ENCODE results near the gene INTS1. TPM values are rescaled to one million over a fixed set of nuclear protein-coding genes. Genes with fewer than 3 reads are reported as not detected.

The INTS1 gene
- polyA plus RNA-seq, 1 donor from 2014 or later: 21.1 TPM

- no peaks in the 10 kb centered on the region for H3K9me2 ChIP-seq (ENCODE audit: insufficient read depth, low read length)
- no peaks in the 10 kb centered on the region for H3K9me3 ChIP-seq (ENCODE audit: low read length)
- H3K79me2 ChIP-seq (replicated peaks; ENCODE audit: insufficient read depth, low read length): no peaks in the 10 kb centered on the region
- H3K36me3 ChIP-seq (ENCODE audit: insufficient read depth, low read length): no peaks in the 10 kb centered on the region
- H3K4me2 ChIP-seq (ENCODE audit: low read length): no peak overlapping the region
- H3F3A ChIP-seq (ENCODE audit: insufficient read depth, low read length, poor library complexity, severe bottlenecking): no peaks in the 10 kb centered on the region
- H3K27me3 ChIP-seq (ENCODE audit: insufficient read depth, low read depth, low read length): no peaks in the 10 kb centered on the region
- no peak overlapping the region for H3K27ac ChIP-seq (ENCODE audit: low read length)
- no peak overlapping the region for H3K4me3 ChIP-seq (ENCODE audit: low read length)
- no peaks in the 10 kb centered on the region for H4K20me1 ChIP-seq (ENCODE audit: insufficient read depth)
- H2AFZ ChIP-seq (ENCODE audit: low read depth, low read length): no peak overlapping the region
- TF ChIP-seq REST (IDR thresholded peaks at IDR 0.05; ENCODE audit: borderline replicate concordance) (no peak), MXI1 (conservative IDR thresholded peaks at IDR 0.05; ENCODE audit: poor library complexity, severe bottlenecking) (no peak), SMC3 (conservative IDR thresholded peaks at IDR 0.05; ENCODE audit: poor library complexity) (no peak)
- H3K9ac ChIP-seq (ENCODE audit: low read length): no peak overlapping the region
These were observed 35.4 kb downstream of the INTS1 start for GRCh38 chr7:1468643-1469298.

- Histone ChIP-seq H4K20me1 (ENCODE audit: insufficient read depth) (no peaks in the 10 kb centered on the region), H3K36me3 (ENCODE audit: insufficient read depth, low read length) (no peaks in the 10 kb centered on the region), H3K79me2 (replicated peaks; ENCODE audit: insufficient read depth, low read length) (no peaks in the 10 kb centered on the region), H2AFZ (ENCODE audit: low read depth, low read length) (no peak overlapping the region), H3K4me3 (ENCODE audit: low read length) (no peak overlapping the region), H3K4me2 (ENCODE audit: low read length) (no peak overlapping the region), H3K27me3 (ENCODE audit: insufficient read depth, low read depth, low read length) (no peaks in the 10 kb centered on the region), H3K9me3 (ENCODE audit: low read length) (no peaks in the 10 kb centered on the region), H3F3A (ENCODE audit: insufficient read depth, low read length, poor library complexity, severe bottlenecking) (no peaks in the 10 kb centered on the region), H3K9ac (ENCODE audit: low read length) (no peak overlapping the region), H3K9me2 (ENCODE audit: insufficient read depth, low read length) (no peaks in the 10 kb centered on the region), H3K27ac (ENCODE audit: low read length) (no peak overlapping the region)
- TF ChIP-seq MXI1 (conservative IDR thresholded peaks at IDR 0.05; ENCODE audit: poor library complexity, severe bottlenecking): no peak
- no peak for TF ChIP-seq CTCF (IDR thresholded peaks at IDR 0.05; ENCODE audit: poor library complexity, severe bottlenecking)
- TF ChIP-seq REST (IDR thresholded peaks at IDR 0.05; ENCODE audit: borderline replicate concordance): no peak
- TF ChIP-seq EP300 (conservative IDR thresholded peaks at IDR 0.05; ENCODE audit: poor library complexity, severe bottlenecking): no peak
- no peak for TF ChIP-seq SMC3 (conservative IDR thresholded peaks at IDR 0.05; ENCODE audit: poor library complexity)
- TF ChIP-seq TAF1 (IDR thresholded peaks at IDR 0.05; ENCODE audit: low read depth): no peak
- TF ChIP-seq RAD21 (conservative IDR thresholded peaks at IDR 0.05): no peak
- TF ChIP-seq POLR2AphosphoS5 (IDR thresholded peaks at IDR 0.05): no peak
- no peak for TF ChIP-seq EZH2 (IDR thresholded peaks at IDR 0.05; ENCODE audit: borderline replicate concordance, insufficient read depth, low read length, poor library complexity, severe bottlenecking)
These were observed 36.0 kb downstream of the INTS1 start for GRCh38 chr7:1468203-1468602.
